Adrenal gland (tissue), 5 donors: ENCODE results near the gene OTULIN.

Experiments used
- CTCF ChIP-seq, 6 experiments: fragments of 450-650 bp in 4 of 6; fragments of 200-600 bp in 2 of 6; sonication (generic) in 1 of 6; IDR thresholded peaks; 1 replicate in 5 of 6; 2 replicates in 1 of 6; pipeline versions ENCODE4 v1.5.1 to v1.8.0; 2016 to 2021; ENCODE audit warnings: antibody characterized with exemption in 6 of 6, mild to moderate bottlenecking in 2 of 6, moderate library complexity in 1 of 6
- POLR2A ChIP-seq, 2 donors: fragments of 450-650 bp; IDR thresholded peaks; one replicate each; pipeline ENCODE4 v1.6.1; 2017; ENCODE audit warnings: antibody characterized with exemption in 2 of 2, mild to moderate bottlenecking in 2 of 2, moderate library complexity in 1 of 2
- donor health status: DM: no; HTN: no; CAD: no.

GRCh38 chr5:14739538-14739937, 75.0 kb downstream of the OTULIN start:
- TF ChIP-seq CTCF (IDR thresholded peaks at IDR 0.05), result no peak
- no peak for TF ChIP-seq POLR2A (IDR thresholded peaks at IDR 0.05)
